ENCODE data around the gene BRD9. TPM values are rescaled to one million over a fixed set of nuclear protein-coding genes. Genes with fewer than 3 reads are reported as not detected.
"Not testable (repeated sequence)": the region's sequence is repeated elsewhere in the genome, so short reads cannot be mapped to it uniquely, and the experiment has no call there.

The BRD9 gene
- total RNA-seq, 1 donor from 2014 or later: 43.7 TPM

DNA sequence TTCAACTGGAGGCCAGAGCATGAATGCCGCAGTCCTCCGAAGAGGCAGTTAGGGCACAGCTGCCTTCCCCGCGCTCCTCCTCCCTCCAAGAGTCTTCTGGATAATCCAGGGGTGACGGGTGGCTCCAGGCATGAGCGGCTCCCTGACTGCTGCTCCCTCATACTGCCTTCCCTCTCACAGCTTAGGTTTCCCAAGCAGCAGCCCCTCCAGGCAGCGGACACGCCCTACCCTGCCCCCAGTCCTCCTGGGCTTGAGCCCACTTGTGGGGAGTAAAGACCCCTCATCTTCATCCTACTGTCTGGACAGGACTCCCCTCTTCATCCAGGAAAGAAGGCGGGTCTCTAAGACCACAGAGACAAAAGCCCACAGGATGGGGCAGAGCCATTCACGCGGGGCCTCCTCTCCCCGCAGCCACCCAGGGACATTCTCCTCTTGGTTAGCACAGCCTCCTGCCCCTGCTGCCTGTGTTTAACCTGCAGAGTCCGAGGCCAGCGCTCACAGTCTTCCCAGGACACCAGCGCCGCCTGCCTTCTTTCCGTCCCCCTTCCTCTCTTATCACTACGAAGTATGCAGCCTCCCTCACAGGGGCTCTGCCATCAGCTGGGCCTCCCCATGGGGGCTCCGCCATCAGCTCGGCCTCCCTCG lies 47.4 kb downstream of the BRD9 start:
- peak overlapping the region; percentile 12 for H3K27ac Mint-ChIP-seq (ENCODE audit: unreplicated experiment)
- H3K27me3 Mint-ChIP-seq (ENCODE audit: low read depth, unreplicated experiment): peaks cover 17% of the 10 kb centered on the region
- H3K4me3 ChIP-seq (ENCODE audit: insufficient read depth, low read depth, low read length); H3K27me3 ChIP-seq (ENCODE audit: insufficient read depth, low read length); H3K4me2 ChIP-seq (ENCODE audit: low read length); H3K9me3 ChIP-seq (ENCODE audit: insufficient read depth, low read depth, low read length); H3K4me1 ChIP-seq (ENCODE audit: insufficient read depth, low read length); H3K36me3 ChIP-seq (ENCODE audit: insufficient read depth, low read length); H3K4me1 Mint-ChIP-seq (ENCODE audit: low read depth, unreplicated experiment); H3K9ac ChIP-seq (ENCODE audit: low read length); DNase-seq (ENCODE audit: low read depth); H3K9me3 Mint-ChIP-seq (ENCODE audit: unreplicated experiment); FAIRE-seq; H4K20me1 ChIP-seq (ENCODE audit: insufficient read depth, low read length); H2AFZ ChIP-seq (ENCODE audit: low read depth, low read length); H3K79me2 ChIP-seq (ENCODE audit: insufficient read depth, low read length); H3K4me3 Mint-ChIP-seq (ENCODE audit: unreplicated experiment); H3K27ac ChIP-seq (ENCODE audit: low read depth, low read length): not testable (repeated sequence)
- H3K36me3 Mint-ChIP-seq (ENCODE audit: low read depth, unreplicated experiment): peaks cover 13% of the 10 kb centered on the region

DNA sequence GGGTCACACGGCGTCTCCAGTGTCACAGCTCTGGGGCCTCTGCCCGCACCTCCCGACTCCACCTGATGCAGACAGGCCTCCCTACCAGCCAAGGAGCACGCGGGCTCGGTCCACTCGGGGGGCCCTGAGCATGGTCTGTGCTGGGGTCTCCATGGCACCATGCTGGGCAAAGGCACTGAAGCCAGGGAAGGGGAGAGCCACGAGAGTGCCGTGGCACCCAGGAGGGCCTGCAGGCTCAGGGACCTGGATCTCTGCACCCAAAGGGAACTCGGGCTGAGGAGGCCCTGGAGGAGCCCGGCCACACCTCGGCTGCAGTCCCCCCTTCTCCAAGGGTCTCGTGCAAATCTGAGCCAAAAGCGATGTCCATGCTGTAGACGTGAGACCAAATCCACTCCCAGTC lies 48.2 kb downstream of the BRD9 start:
- H3K4me1 ChIP-seq (ENCODE audit: insufficient read depth, low read length); H2AFZ ChIP-seq (ENCODE audit: low read depth, low read length); FAIRE-seq; H3K27me3 ChIP-seq (ENCODE audit: insufficient read depth, low read length); DNase-seq (ENCODE audit: low read depth); H3K4me3 ChIP-seq (ENCODE audit: insufficient read depth, low read depth, low read length); H3K4me3 Mint-ChIP-seq (ENCODE audit: unreplicated experiment); H3K27ac ChIP-seq (ENCODE audit: low read depth, low read length); H4K20me1 ChIP-seq (ENCODE audit: insufficient read depth, low read length); H3K9me3 Mint-ChIP-seq (ENCODE audit: unreplicated experiment); H3K27ac Mint-ChIP-seq (ENCODE audit: unreplicated experiment); H3K4me2 ChIP-seq (ENCODE audit: low read length); H3K4me1 Mint-ChIP-seq (ENCODE audit: low read depth, unreplicated experiment); H3K79me2 ChIP-seq (ENCODE audit: insufficient read depth, low read length); H3K9me3 ChIP-seq (ENCODE audit: insufficient read depth, low read depth, low read length); H3K36me3 ChIP-seq (ENCODE audit: insufficient read depth, low read length); H3K9ac ChIP-seq (ENCODE audit: low read length): not testable (repeated sequence)
- H3K27me3 Mint-ChIP-seq (ENCODE audit: low read depth, unreplicated experiment): peaks cover 17% of the 10 kb centered on the region
- peaks cover 13% of the 10 kb centered on the region for H3K36me3 Mint-ChIP-seq (ENCODE audit: low read depth, unreplicated experiment)

DNA sequence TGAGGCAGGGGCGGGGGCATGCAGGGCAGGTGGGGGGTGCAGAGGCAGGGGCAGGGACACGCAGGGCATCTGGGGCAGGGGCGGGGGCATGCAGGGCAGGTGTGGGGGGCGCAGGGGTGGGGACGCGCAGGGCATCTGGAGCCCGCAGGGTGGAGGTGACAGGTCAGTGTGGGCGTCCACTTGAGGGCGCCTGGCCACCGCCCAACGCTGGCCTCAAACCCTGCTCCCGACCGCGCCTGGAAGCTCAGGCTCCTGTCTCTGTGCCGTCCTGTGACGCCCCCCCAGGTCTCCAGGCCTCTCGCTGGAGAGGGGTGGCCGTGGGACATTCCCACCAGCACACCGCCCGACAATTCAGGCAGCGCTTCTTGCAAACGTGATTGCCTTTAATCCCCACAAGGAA lies 48.7 kb downstream of the BRD9 start:
- not testable (repeated sequence) for H3K9me3 ChIP-seq (ENCODE audit: insufficient read depth, low read depth, low read length); H4K20me1 ChIP-seq (ENCODE audit: insufficient read depth, low read length); H3K4me1 Mint-ChIP-seq (ENCODE audit: low read depth, unreplicated experiment); H3K9ac ChIP-seq (ENCODE audit: low read length); FAIRE-seq; DNase-seq (ENCODE audit: low read depth); H3K4me3 ChIP-seq (ENCODE audit: insufficient read depth, low read depth, low read length); H2AFZ ChIP-seq (ENCODE audit: low read depth, low read length); H3K4me3 Mint-ChIP-seq (ENCODE audit: unreplicated experiment); H3K4me2 ChIP-seq (ENCODE audit: low read length); H3K27me3 ChIP-seq (ENCODE audit: insufficient read depth, low read length); H3K27ac ChIP-seq (ENCODE audit: low read depth, low read length); H3K27ac Mint-ChIP-seq (ENCODE audit: unreplicated experiment); H3K4me1 ChIP-seq (ENCODE audit: insufficient read depth, low read length); H3K9me3 Mint-ChIP-seq (ENCODE audit: unreplicated experiment); H3K36me3 ChIP-seq (ENCODE audit: insufficient read depth, low read length); H3K79me2 ChIP-seq (ENCODE audit: insufficient read depth, low read length)
- H3K36me3 Mint-ChIP-seq (ENCODE audit: low read depth, unreplicated experiment): peaks cover 13% of the 10 kb centered on the region
- H3K27me3 Mint-ChIP-seq (ENCODE audit: low read depth, unreplicated experiment): peaks cover 16% of the 10 kb centered on the region

DNA sequence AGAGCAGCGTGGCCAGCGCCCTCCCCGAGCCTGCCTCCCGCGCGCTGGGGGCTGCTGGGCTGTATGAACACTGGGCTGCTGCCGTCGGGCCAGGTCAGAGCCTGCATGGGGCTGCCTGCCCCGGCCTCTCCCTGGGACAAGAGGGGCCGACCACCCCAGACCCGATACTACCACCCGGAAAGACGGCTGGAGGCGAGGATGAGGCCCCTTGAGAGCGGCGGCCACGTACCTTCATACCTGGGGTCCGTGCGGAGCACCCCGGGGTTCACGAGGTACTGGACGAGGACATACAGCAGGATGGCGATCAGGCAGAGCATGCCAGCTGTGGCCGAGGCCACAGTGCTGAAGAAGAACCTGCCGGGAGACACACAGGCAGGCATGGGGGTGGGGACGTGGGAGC lies 49.2 kb downstream of the BRD9 start:
- not testable (repeated sequence) for H3K4me1 Mint-ChIP-seq (ENCODE audit: low read depth, unreplicated experiment); H3K9me3 Mint-ChIP-seq (ENCODE audit: unreplicated experiment); H4K20me1 ChIP-seq (ENCODE audit: insufficient read depth, low read length); H3K9ac ChIP-seq (ENCODE audit: low read length); H3K27me3 ChIP-seq (ENCODE audit: insufficient read depth, low read length); H3K4me1 ChIP-seq (ENCODE audit: insufficient read depth, low read length); H3K4me3 ChIP-seq (ENCODE audit: insufficient read depth, low read depth, low read length); H3K36me3 ChIP-seq (ENCODE audit: insufficient read depth, low read length); H3K27ac Mint-ChIP-seq (ENCODE audit: unreplicated experiment); H2AFZ ChIP-seq (ENCODE audit: low read depth, low read length); H3K27ac ChIP-seq (ENCODE audit: low read depth, low read length); H3K4me2 ChIP-seq (ENCODE audit: low read length); H3K9me3 ChIP-seq (ENCODE audit: insufficient read depth, low read depth, low read length); FAIRE-seq; H3K4me3 Mint-ChIP-seq (ENCODE audit: unreplicated experiment); DNase-seq (ENCODE audit: low read depth); H3K79me2 ChIP-seq (ENCODE audit: insufficient read depth, low read length)
- Mint-ChIP-seq H3K27me3 (ENCODE audit: low read depth, unreplicated experiment) (peaks cover 15% of the 10 kb centered on the region), H3K36me3 (ENCODE audit: low read depth, unreplicated experiment) (peaks cover 13% of the 10 kb centered on the region)

DNA sequence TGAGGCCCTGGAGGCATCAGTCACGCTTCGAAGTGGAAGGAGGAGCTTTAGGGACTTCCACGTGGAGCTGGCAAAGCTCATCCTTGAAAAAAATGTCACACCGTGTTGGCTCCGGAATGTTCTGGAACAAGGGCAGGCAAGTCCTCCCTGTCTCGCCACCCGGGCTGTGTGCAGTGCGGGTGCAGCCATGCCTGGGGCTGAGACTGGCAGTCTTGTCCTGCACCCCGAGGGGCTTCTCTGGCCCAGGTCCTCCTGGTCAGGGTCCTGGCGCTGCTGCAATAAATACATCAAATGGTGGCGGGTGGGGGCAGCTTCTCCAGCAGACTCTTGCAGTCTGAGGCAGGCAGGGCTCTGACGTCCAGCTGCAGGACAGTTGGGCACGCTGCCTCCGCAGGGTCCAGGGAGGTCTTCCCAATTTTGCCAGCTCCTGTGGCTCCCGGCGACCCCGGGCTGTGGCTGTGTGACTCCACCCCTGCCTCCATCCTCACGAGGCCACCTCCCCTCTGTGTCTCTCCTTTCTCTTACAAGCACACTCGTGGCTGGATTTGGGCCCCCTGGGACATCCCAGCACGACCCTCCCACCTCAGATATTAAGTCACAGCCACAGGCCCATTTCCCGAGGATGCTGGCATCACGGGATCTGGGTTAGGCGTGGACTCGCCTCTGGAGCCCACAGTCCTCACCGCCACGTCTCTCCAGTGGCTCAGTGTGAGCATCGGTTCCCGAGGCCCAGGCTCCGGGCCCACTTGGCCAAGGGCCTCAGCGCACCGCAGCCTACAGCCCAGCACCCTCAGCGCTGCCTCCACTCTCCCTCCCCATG lies 50.0 kb downstream of the BRD9 start:
- not testable (repeated sequence) for DNase-seq (ENCODE audit: low read depth); FAIRE-seq; H3K27ac ChIP-seq (ENCODE audit: low read depth, low read length); H3K27me3 ChIP-seq (ENCODE audit: insufficient read depth, low read length); H3K9me3 Mint-ChIP-seq (ENCODE audit: unreplicated experiment); H3K4me1 Mint-ChIP-seq (ENCODE audit: low read depth, unreplicated experiment); H3K4me2 ChIP-seq (ENCODE audit: low read length); H3K4me3 Mint-ChIP-seq (ENCODE audit: unreplicated experiment); H4K20me1 ChIP-seq (ENCODE audit: insufficient read depth, low read length); H2AFZ ChIP-seq (ENCODE audit: low read depth, low read length); H3K36me3 ChIP-seq (ENCODE audit: insufficient read depth, low read length); H3K9ac ChIP-seq (ENCODE audit: low read length); H3K27ac Mint-ChIP-seq (ENCODE audit: unreplicated experiment); H3K4me1 ChIP-seq (ENCODE audit: insufficient read depth, low read length); H3K9me3 ChIP-seq (ENCODE audit: insufficient read depth, low read depth, low read length); H3K79me2 ChIP-seq (ENCODE audit: insufficient read depth, low read length); H3K4me3 ChIP-seq (ENCODE audit: insufficient read depth, low read depth, low read length)
- Mint-ChIP-seq H3K36me3 (ENCODE audit: low read depth, unreplicated experiment) (peaks cover 13% of the 10 kb centered on the region), H3K27me3 (ENCODE audit: low read depth, unreplicated experiment) (peaks cover 15% of the 10 kb centered on the region)

All from astrocyte (in vitro differentiated cells and primary cell).